ENCODE results near the gene TMEM273.

TMEM273 gene

DNA sequence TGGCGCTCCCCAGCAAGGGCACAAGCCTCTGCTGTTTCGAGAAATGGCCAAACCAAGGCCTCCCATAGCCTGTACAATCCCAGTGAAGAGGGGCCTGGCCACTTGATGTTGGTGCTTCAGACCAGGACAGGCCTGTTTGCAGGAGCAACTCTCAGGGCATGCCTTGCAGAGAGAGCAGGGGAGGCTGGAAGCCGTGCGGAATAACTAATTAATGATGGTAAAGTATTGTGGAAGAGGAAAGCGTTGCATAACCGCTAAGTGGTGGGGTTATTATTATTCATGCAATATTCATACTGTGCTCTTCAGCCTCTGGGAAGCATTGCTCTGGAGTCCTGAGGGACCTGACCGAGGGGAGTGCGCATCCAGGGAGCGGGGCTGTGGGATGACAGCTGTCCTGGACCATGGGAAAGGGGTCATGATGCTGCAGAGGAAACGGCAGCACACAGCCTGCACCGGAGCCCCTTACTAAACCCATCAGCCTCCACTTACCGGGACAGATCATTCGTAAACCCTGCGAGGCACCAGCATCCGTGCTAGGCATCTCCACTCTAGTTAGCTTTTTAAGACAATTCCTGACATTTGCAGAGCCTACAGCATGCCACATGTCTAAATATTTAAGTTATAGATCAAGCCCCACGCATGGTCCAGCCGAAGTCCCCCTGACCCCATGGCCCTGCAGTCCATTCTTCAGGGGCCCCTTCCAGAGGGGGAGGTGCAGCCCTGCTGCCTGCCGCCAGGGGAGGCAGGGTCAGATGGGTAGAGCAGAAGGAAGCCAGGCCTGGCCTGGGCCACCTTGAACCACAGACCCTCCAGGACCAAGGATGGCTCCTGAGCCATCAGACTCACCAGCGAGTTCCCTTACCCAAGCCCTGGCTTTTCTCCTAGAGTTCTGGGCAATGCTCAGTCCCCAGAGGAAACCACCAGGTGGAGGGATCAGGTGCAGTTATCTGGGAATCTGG is 11.6 kb downstream of the TMEM273 start:
- no peak for DNase-seq (ENCODE audit: low spot score)

DNA sequence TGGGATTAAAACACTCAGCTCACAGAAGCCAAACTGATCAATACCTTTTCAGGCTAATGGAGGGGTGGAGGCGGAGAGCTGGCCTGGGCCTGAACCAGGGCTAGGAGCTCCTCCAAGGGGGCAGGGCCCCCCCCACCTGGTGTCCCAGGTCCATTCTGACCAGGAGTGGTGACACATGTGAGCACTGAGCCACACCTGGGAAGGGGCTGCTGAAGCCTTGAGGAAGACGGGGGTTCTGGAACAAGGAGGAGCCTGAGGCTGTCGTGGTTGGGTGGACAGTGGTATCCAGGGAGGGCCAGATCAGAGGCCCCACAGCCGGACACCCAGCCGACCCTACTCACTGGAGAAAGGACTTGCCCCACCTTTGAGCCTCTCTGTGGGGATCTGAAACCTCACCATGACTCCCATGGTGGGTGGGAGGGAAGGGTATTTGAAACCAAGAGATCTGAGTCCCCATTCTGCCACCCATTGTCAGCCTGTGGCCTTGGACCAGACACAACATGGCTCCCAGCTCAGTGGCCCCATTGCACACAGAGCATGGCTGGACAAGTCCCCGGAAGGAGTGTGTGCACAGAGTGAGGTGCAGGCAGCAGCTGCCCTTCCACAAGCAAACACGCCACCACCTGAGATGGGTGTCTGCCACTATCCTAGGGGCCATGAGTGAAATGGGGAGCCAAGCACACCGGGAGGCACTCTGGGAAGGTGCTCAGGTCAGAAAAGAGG is 12.4 kb downstream of the TMEM273 start:
- DNase-seq (ENCODE audit: low spot score) = no peak

DNA sequence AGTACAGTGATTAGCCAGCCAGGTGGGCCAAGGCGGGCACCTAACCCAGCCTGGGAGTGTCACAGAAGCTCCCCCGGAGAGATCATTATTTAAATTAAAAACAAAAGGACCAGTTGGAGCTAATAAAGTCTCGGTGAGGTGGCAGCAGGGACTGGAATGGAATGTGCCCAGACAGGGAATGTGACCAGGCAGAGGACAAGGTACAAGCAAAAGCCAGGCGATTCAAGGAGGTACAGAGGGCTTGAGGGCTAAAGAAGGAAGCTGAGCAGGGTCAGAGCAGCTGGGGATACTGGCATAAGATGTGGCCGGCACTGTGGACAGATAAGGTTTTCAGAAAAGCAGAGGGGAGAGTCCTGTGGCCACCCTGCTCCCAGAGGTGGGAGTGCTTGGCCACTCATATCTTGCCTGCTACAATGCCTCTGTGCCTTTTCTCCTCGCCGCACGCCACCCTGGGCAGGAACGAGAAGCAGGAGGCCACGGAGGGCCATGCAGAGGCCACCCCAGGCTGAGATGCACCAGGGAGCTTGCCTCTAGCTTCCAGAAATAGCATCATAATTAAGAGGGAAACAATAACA is 13.2 kb downstream of the TMEM273 start:
- no peak for DNase-seq (ENCODE audit: low spot score)

DNA sequence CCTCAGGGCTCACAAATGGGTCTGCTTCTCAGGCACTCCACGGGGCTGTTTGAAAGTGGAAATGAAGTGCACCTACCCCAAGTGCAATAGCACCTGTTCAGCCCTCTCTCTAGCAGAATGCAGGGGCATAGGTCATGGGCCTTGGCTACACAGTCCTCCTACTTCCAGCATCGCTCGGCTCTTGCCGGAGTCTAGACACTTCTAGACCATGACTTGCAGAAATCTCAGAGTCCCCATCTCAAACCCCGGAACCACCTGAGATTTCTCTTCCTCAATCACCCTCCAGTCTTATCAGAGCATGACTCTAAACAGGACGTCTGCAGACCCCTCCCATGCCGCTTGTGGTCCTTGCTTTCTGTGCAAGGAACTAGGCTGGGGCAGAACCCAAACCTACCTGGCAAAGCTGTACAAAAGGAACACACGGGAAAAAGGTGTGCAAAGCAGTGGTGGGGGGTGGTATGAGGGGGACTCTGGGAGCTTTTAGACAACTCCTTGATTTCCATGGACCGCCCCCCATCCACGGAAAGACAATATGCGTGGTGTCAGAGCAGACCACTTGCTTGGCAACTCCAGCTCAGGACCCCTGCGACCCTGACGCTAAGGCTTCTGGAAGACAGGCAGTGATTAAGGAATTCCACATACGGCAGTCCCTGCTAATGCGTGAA is 13.8 kb downstream of the TMEM273 start:
- DNase-seq (ENCODE audit: low spot score) = no peak

DNA sequence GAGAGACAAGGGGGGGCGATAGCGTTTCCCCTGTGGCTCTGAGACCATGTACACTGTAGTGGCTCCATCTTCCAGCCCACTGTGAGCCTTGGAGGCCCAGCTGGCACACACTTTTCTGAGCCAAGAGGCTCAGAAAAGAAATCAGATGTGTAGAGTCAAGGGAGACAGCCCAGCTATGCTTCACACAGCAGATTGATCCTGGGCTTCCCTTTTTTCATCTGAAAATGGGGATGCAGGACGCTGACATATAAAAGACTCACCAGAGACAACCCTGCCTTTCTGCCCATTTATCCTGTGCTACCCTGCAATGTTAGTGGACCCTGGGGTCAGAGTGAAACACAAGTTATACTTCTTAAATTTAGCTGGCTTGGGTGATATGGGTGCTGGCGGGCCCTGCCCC is 14.3 kb downstream of the TMEM273 start:
- no peak for DNase-seq (ENCODE audit: low spot score)

DNA sequence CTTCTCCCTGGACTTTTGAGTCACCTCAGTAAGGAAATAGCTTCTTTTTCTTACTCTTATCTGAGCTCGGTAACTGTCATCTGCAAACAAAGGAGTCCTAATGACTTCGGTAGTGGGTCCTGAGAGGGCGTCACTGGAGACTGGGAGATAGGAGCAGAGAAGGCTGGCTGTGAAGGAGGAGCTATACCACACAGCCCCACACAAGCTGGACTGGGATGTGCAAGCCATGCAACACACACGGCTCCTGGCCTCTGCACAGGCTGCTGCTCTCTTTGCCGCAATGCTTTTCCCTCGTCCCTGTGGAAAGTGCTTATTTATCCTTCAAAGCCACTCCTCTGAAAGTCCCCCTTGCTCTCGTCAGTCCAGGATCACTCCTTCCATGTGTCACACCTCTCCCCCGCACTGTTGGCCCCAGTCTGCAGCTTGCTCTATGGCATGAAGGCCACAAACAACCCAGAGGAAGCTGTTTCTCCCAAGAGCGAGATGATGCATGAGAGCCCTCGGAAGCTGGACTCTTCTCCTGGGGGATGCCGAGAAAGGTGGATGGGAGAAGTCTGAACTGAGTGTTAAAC is 14.9 kb downstream of the TMEM273 start:
- no peak for DNase-seq (ENCODE audit: low spot score)

DNA sequence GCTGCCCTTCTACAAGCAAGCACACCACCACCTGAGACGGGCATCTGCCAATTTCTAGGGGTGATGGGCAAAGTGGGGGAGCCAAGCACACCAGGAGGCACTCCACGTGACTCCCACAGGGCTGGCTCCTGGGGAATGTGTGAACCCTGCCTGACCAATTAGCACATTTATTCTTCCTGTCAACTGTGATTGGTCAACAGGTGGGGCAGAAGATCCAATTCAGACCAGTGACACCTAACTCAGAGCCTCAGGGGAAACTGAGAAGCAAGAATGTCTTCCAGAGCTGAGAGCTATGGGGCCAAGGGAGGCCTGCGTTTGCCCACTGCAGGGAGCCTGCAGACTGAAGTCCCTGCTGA is 15.4 kb downstream of the TMEM273 start:
- no peak for DNase-seq (ENCODE audit: low spot score)

DNA sequence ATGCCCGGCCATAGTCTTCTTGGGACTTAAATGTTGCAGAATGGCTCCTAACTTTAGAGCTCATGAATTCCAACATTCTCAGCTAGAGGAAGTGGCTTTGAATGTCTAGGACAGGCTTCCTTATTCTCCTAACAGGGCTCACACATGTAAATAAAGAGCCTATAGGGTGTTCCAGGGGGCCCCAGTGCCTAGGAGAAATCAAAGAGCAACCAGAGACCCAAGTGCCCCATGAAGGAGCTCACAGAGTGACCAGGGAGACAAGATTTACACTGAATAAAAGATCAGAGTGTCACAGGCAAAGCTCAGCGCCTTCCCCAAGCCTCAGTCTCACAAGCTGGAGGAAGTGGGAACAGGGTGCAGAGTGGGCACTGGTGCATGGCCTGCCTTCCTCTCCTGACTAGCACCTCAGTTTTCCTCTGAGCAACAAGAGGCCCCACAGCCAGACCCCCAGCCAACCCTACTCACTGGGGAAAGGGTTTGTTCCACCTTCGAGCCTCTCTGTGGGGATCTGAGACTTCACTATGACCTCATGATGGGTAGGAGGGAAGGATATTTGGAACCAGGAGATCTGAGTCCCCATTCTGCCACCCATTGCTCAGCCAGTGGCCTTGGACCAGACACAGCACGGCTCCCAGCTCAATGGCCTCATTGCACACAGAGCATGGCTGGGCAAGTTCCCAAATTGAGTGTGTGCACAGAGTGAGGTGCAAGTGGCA is 16.0 kb downstream of the TMEM273 start:
- no peak for DNase-seq (ENCODE audit: low spot score)

DNA sequence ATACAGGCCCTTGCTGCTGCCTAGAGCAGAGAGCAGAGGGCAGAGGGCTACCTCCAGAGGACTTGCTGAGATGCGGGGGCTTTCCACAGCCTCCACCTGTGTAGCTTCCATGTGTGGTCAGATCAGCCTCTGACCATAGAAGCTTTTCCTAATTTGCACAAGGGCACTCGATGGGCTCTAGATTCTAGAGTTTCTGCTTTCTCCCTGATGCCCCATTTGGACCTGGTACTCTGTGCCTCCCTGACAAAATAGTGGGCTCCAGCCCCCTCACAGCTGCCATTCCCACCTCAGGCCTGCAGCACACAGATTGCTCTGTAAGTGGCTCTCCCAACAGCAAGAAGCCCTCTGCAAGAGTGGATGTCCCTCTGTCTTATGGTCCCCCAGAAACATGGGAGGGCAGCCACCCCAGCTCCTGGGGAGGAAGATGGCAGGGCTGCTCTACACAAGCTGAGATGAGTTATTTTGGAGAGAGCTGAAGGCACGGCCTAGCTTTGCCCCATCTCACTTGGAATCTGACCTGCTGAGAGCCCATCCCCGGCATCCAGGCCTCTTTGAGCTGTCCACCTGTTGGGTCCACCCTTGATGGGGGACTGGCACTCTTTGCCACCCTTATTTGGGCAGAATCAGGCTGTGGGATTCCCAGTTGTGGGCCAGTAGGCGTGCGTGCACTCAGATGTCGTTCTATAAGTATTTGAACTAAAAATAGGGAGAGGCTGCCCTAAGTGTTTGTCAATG is 16.7 kb downstream of the TMEM273 start:
- no peak for DNase-seq (ENCODE audit: low spot score)

DNA sequence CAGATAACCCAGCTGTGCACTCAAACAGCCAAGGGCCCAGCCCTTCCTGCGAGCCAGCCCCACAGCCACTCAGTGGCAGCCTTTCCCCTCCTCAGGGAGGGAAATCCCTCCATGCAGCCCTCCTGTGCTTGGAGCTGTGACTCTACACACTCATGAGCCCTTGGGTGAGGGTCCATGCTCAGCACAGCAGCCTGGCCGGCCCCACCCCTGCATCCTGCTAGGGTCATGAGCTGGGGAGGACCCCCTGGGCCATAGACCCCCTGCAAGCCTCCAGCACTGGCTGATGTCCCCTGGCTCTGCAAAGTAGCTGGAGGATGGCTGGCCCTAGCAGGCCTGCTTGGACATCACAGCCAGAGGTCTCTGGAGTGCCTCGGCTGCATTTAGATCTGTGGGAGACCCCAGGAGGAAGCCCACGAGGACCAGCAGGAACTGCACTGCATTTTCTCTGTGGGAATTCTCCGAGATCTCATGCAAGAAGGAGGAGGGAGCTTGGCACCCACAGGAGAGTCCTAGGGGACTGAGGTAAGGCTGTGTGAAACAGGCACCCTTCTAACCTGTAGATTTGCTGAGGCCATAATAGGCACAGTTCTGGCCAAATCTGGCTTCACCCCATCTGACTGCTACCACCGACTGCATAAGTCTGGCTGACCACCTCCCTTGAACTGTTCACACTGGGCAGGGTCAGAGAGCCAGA is 17.4 kb downstream of the TMEM273 start:
- no peak for DNase-seq (ENCODE audit: low spot score)

DNA sequence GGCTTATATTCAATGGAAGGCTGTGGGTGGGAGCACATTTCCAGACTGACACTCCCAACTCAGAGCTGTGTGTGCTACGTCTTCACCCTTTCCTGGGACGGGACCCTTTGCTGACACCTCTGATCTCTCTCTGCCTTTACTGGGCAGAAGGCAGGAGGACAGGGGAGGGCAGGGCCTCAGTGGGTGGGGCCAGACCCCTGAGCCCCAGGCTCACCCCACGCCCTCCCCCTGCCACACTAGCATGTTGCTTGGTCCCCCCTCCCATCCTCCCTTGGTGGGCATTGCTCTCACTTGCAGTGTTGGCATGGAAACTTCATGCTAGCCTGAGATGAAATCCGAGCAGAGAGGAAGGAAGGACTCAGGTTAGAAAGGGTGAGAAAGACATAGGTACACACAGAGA is 18.4 kb downstream of the TMEM273 start:
- DNase-seq (ENCODE audit: low spot score) = no peak

DNA sequence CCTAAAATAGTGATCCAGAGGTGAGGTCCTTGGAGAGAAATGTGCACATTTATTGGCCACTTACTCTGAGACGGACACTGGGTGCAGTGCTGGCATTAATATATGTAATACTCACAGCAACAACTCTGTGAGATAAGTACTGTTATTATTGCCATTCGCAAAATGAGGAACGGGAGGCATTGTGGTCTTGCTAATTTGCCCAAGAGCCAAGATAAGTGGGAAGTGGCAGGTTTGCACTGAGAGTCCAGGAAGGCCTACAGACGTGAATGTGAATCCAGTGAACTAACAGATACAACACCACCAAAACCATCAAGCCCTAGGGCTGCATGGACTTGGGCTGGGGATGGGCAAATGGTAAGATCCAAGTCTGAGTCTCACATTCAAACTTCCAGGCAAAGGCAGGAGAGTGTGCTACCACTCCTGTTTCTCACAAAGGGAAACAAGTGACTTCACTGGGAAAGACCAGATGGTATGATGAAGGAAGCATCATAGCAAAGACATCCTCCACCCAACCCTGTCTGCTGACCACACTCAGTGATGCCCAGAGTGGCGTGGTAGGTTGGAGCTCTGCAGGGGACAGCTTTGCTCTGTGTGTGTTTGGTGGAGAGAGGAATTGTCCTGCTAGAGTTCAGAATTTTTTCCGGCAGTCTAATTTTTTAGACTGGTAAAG is 19.2 kb downstream of the TMEM273 start:
- DNase-seq (ENCODE audit: low spot score) = no peak

DNA sequence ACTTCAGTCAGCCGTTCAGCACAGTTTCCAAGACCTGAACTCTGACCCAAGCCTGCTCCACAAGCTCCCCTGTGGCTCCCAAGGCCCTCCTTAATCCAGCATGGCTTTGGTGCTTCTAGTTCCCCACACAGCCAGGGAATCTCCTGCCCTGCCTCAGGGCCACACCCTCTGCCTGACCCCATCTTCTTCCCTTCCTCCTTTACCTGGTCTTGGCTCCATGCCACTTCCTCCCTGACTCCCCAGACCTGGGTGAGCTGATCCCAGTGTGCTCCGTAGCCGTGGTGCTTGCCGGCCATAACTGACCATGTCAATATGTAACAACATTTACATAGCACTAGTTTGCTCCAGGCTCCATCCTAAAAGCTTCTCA is 20.0 kb downstream of the TMEM273 start:
- no peak for DNase-seq (ENCODE audit: low spot score)

DNA sequence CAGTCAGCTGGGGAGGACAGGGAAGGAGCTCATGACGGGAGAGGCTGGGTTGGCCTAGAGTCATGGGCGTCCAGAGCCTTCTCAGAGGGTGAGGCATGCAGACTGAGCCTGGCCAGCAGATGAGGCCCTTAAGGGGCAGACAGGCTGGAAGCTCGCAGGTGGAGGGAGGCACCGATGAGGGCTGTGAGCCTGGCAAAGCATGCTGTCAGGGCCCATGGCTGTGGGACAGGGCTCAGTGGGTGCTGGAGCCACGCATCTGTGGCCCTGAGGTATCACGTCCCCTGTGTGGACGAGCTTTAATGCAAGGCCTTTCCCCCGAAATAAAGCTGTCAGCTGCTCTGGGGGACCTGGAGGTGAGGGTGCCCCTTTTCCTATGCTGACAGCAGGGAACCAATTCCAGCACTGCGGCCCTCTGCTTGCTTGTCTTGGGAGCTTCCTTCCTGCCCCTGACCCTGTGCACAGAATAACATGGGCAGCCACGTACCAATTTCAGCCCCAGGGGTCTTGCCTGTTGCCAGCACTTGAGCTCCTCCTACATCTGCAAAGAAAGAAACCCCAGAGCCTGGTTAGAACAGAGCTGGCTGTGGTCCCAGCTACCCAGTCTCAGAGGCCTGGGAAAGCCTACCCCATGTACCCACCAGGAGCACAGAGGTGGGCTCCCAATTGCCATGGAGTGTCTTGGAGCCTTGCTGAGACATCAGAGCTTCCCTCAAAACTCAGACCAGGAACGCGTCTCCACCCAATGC is 20.6 kb downstream of the TMEM273 start:
- DNase-seq (ENCODE audit: low spot score) = no peak

DNA sequence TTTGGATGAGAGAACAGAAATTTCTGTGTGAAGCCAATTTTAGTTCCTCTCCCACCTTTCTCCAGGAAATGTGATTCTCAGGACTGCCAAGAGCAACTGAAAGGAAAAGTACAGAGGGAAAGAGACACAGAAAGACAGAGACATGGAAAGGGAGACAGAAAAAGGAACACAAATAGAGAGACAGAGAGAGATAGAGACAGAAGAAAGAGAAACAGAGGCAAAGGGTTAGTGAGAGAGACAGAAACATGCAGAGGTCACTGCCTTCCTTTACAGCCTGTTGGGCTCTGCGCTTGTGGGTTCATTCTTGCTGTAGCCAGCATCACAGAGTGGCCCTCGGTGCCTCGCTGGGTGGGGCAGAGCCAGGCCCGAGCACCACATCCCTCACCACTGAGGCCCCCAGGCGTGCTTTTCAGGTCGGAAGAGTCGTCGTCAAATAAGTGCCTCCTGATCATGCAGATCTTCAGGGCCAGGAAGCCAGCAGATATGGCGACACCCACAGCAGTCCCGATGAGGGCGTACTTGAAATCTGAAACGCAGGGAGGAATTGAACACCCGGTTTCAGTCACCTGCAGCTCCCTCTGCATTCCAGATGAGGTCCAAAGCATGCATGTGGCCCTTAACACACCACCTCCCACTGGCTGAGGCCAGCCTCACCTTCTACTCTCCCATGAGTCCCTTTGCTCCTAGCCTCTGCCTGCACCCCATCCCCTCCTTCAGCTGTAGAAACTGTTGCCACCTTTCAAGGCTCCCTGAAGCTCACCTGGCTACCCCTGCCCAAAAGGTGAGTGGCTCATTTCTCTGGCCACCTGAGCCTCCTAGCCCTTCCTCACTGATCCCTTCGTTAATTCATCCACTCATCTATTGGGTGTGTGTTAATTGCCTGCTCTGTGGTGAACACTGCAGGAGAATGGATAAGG is 21.4 kb downstream of the TMEM273 start:
- no peak for DNase-seq (ENCODE audit: low spot score)

DNA sequence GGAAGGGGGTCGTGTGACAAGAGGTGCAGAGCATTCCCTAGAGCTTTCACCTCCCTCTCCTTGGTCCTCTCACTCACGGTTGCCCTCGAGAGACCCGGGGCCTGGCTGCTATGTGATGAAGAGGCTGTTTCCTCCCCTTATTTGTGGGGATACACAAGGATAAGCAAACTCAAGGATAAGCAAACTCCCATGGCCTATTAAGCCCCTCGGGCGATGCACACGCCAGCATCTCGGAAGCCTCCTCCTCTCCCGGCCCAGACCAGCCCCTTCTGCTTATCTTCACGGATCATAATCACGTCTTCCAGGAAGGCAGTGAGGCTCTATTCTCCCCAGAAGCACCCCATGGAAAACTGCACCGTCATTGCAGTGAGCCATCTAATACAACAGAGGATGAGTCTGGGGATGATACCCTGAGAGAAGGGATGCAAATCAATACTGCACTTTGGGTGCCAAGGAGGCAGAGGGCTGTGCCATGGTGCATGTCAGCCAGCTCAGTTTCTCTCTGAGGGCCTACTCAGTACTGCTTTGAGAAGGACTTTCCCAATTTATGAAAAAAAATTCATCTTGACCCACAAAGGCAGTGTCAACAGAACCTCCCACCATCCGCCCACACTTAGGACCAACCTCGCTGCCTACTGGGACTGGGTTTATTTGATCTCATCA is 22.2 kb downstream of the TMEM273 start:
- DNase-seq (ENCODE audit: low spot score) = no peak

DNA sequence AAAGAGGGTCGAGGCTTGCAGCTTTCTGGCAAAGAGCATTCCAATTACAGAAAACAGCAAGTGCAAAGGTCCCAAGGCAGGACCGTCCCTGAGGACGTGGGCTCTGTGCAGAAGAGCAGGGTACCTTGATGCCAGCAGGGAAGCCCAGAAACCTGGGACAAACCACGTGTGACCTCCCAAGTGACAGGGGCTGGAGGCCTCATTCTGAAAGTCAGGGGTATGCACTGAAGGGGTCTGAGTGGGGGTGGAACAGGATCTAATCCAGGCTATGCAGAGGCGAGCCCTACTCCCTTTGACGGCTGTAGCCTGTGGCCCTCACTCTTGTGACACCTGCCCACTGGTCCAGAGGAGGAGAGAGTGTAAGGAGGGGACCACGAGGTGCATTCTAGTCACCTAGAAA is 22.9 kb downstream of the TMEM273 start:
- DNase-seq (ENCODE audit: low spot score) = no peak

Data from hematopoietic multipotent progenitor cell treated with erythropoietin and hydrocortisone succinate and interleukin-3 and kit ligand, for 15 days (in vitro differentiated cells).